ENCODE data around the gene GNG13.
"Not testable (repeated sequence)": the region's sequence is repeated elsewhere in the genome, so short reads cannot be mapped to it uniquely, and the experiment has no call there.

GNG13 gene

GRCh38 chr16:776824-777223, 23.7 kb downstream of the GNG13 start:
- DNase-seq (ENCODE audit: low spot score), result no peak

GRCh38 chr16:776298-776697, 24.2 kb downstream of the GNG13 start:
- DNase-seq (ENCODE audit: low spot score), result not testable (repeated sequence)

GRCh38 chr16:775236-775796, 25.2 kb downstream of the GNG13 start:
- no peak for DNase-seq (ENCODE audit: low spot score)

- no peak for DNase-seq (ENCODE audit: low spot score)
Measured at GRCh38 chr16:774086-775001, 26.2 kb downstream of the GNG13 start.

- DNase-seq (ENCODE audit: low spot score), result no peak
Measured at GRCh38 chr16:772959-773358, 27.6 kb downstream of the GNG13 start.

- DNase-seq (ENCODE audit: low spot score), result no peak
Measured at GRCh38 chr16:770411-770810, 30.1 kb downstream of the GNG13 start.

GRCh38 chr16:769934-770333, 30.6 kb downstream of the GNG13 start:
- DNase-seq (ENCODE audit: low spot score), result no peak

- DNase-seq (ENCODE audit: low spot score), result no peak
Measured at GRCh38 chr16:769184-769784, 31.2 kb downstream of the GNG13 start.

- DNase-seq (ENCODE audit: low spot score), result no peak
Measured at GRCh38 chr16:768428-768827, 32.1 kb downstream of the GNG13 start.

GRCh38 chr16:767743-768235, 32.7 kb downstream of the GNG13 start:
- no peak for DNase-seq (ENCODE audit: low spot score)

- no peak for DNase-seq (ENCODE audit: low spot score)
Measured at GRCh38 chr16:766820-767640, 33.5 kb downstream of the GNG13 start.

GRCh38 chr16:766008-766819, 34.3 kb downstream of the GNG13 start:
- no peak for DNase-seq (ENCODE audit: low spot score)

GRCh38 chr16:765488-765865, 35.1 kb downstream of the GNG13 start:
- DNase-seq (ENCODE audit: low spot score), result no peak

GRCh38 chr16:764848-765487, 35.6 kb downstream of the GNG13 start:
- DNase-seq (ENCODE audit: low spot score), result no peak

GRCh38 chr16:764184-764750, 36.3 kb downstream of the GNG13 start:
- DNase-seq (ENCODE audit: low spot score), result no peak

GRCh38 chr16:763369-764183, 37.0 kb downstream of the GNG13 start:
- DNase-seq (ENCODE audit: low spot score), result no peak

- DNase-seq (ENCODE audit: low spot score), result no peak
Measured at GRCh38 chr16:762595-763268, 37.8 kb downstream of the GNG13 start.

GRCh38 chr16:761625-762513, 38.7 kb downstream of the GNG13 start:
- DNase-seq (ENCODE audit: low spot score), result no peak

Measured in Ammon's horn (tissue), 1 donor.